Left lung (tissue), 10 donors: ENCODE data around the gene LYSMD1. TPM values are rescaled to one million over a fixed set of nuclear protein-coding genes. Genes with fewer than 3 reads are reported as not detected.

Experiments
- ATAC-seq: fragments of 200-7000 bp; cut with Tn5 transposase; one replicate; pipeline ENCODE4 v1.9.1; 2020; ENCODE audit warnings: moderate library complexity
- DNase-seq, 4 donors: peaks; one replicate each; pipeline ENCODE4 v3.0.0-alpha.2; 2013 to 2020
- H3K27ac ChIP-seq, 2 donors: fragments of 200-600 bp; sonication (generic) in 1 of 2; one replicate each; pipeline versions ENCODE4 v1.5.0 to v1.8.0; 2020 to 2021
- H3K27me3 ChIP-seq, 2 donors: fragments of 200-600 bp; sonication (generic) in 1 of 2; one replicate each; pipeline versions ENCODE4 v1.5.0 to v1.8.0; 2020 to 2021
- H3K36me3 ChIP-seq, 2 donors: fragments of 200-600 bp; sonication (generic) in 1 of 2; one replicate each; pipeline versions ENCODE4 v1.5.0 to v1.8.0; 2020 to 2021
- H3K4me1 ChIP-seq, 2 donors: fragments of 200-600 bp; one replicate each; pipeline ENCODE4 v1.8.0; 2021
- H3K4me3 ChIP-seq, 2 donors: fragments of 200-600 bp; sonication (generic) in 1 of 2; one replicate each; pipeline versions ENCODE4 v1.5.0 to v1.8.0; 2020 to 2021; ENCODE audit warnings: mild to moderate bottlenecking in 1 of 2
- H3K9me3 ChIP-seq, 2 donors: fragments of 200-600 bp; sonication (generic) in 1 of 2; one replicate each; pipeline versions ENCODE4 v1.5.0 to v1.8.0; 2020 to 2021
- CTCF ChIP-seq, 2 donors: fragments of 200-600 bp; sonication (generic) in 1 of 2; IDR thresholded peaks; one replicate each; pipeline versions ENCODE4 v1.5.0 to v1.8.0; 2021; ENCODE audit warnings: antibody characterized with exemption in 2 of 2
- intact Hi-C, 2 donors: fragments of 100-400 bp; cut with DNase I; formaldehyde crosslinking; loops; one replicate each; pipeline versions ENCODE4 v1.11.2 to v1.14.2; 2022
- polyA plus RNA-seq, 6 donors: library from polyadenylated mRNA; unstranded; fragments of 120-200 nt; gene quantifications; one replicate each; pipeline ENCODE4 v1.2.1, GENCODE V29; 2013; ENCODE audit not compliant: insufficient read length in 6 of 6
- total RNA-seq, 2 donors: library from RNA; stranded (reverse); fragmentation: NEBNext Ultra II Directional; extraction: Animal tissue kit (Norgen Biotek cat#: 25700); gene quantifications; one replicate each; pipeline ENCODE4 v1.2.1, GENCODE V29; 2021
- donor health status: DM: no; HTN: yes; CAD: no.
- donor health status: DM: no; HTN: no; CAD: no.

LYSMD1 gene
- total and polyA plus RNA-seq, 8 donors: 5.8 to 20.4 (median 16.0) TPM

GRCh38 chr1:151187205-151187604, 21.5 kb upstream of the LYSMD1 start:
- DNase-seq (no peak), ATAC-seq (no peak)
- no peaks in the 10 kb centered on the region for H3K27me3 ChIP-seq
- no peak overlapping the region for H3K27ac ChIP-seq
- no peaks in the 10 kb centered on the region for H3K9me3 ChIP-seq
- no peak overlapping the region for H3K4me3 ChIP-seq
- H3K4me1 ChIP-seq: peaks cover 7 to 24% of the 10 kb centered on the region in 2 donors
- peaks cover 2 to 38% of the 10 kb centered on the region in 2 donors for H3K36me3 ChIP-seq
- intact Hi-C loops: no loop called here
- TF ChIP-seq CTCF (IDR thresholded peaks at IDR 0.05): no peak

GRCh38 chr1:151184211-151184610, 18.5 kb upstream of the LYSMD1 start:
- H3K36me3 ChIP-seq: peaks cover 2 to 68% of the 10 kb centered on the region in 2 donors
- no peak for TF ChIP-seq CTCF (IDR thresholded peaks at IDR 0.05)
- no peak for ATAC-seq
- intact Hi-C loops: no loop called here
- H3K9me3 ChIP-seq: no peaks in the 10 kb centered on the region
- H3K27ac ChIP-seq: no peak overlapping the region
- H3K27me3 ChIP-seq: no peaks in the 10 kb centered on the region
- no peak for DNase-seq
- no peak overlapping the region for H3K4me3 ChIP-seq
- peaks cover 7 to 14% of the 10 kb centered on the region in 2 donors for H3K4me1 ChIP-seq

GRCh38 chr1:151176514-151177045, 10.9 kb upstream of the LYSMD1 start:
- ATAC-seq: no peak
- H3K36me3 ChIP-seq: peaks cover 0 to 86% of the 10 kb centered on the region in 2 donors
- TF ChIP-seq CTCF (IDR thresholded peaks at IDR 0.05): no peak

DNA sequence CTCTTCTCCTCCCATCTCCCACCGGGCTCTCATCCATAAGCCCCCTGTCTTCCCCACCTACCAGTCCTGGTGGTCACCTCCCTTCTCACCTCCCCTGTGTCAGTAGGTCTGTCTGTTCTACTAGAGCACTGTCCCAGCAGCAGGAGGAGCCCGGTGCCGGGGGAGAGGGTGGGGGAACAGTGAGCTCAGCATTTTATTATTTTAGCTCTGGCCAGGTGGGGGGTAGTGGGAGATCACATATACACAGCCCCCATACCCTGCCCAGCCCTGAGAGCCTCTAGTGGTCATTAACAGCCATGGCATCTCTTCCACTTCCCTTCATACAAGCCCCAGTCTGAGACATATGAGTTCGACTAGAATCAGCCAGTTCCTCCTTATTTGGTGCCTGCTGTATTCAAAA, 10.2 kb upstream of the LYSMD1 start, which contains the start of gene TMOD4:
Gene TMOD4, minus strand, starts transcription at position 119 of the 400 bp plus-strand sequence. CDS start 1,106 bp downstream, outside the sequence.
- peak; percentile 19 to 54 for TF ChIP-seq CTCF (IDR thresholded peaks at IDR 0.05)
- Histone ChIP-seq H3K9me3 (no peaks in the 10 kb centered on the region), H3K27me3 (no peaks in the 10 kb centered on the region), H3K4me1 (no peaks in the 10 kb centered on the region), H3K4me3 (no peak within 1 kb of the TSS), H3K36me3 (peaks cover 0 to 85% of the 10 kb centered on the region in 2 donors), H3K27ac (no peak within 1 kb of the TSS)
- ATAC-seq (peak; percentile 55), DNase-seq (no peak)
- intact Hi-C loops: no loop called here

More at GRCh38 chr1:151176514-151177045, 10.9 kb upstream of the LYSMD1 start:
- intact Hi-C loops: no loop called here
- H3K27me3 ChIP-seq: no peaks in the 10 kb centered on the region
- no peak overlapping the region for H3K4me3 ChIP-seq
- no peak overlapping the region for H3K27ac ChIP-seq
- no peaks in the 10 kb centered on the region for H3K4me1 ChIP-seq
- no peaks in the 10 kb centered on the region for H3K9me3 ChIP-seq
- no peak for DNase-seq

GRCh38 chr1:151175041-151175741, 9.5 kb upstream of the LYSMD1 start:
- Histone ChIP-seq H3K36me3 (peaks cover 0 to 85% of the 10 kb centered on the region in 2 donors), H3K9me3 (no peaks in the 10 kb centered on the region), H3K27me3 (no peaks in the 10 kb centered on the region), H3K27ac (no peak overlapping the region), H3K4me3 (no peak overlapping the region), H3K4me1 (no peaks in the 10 kb centered on the region)
- intact Hi-C loops: no loop called here
- no peak for TF ChIP-seq CTCF (IDR thresholded peaks at IDR 0.05)
- no peak for DNase-seq
- no peak for ATAC-seq
